Keratinocyte (primary cell): ENCODE measurements around the gene ZBTB18. TPM values are rescaled to one million over a fixed set of nuclear protein-coding genes. Genes with fewer than 3 reads are reported as not detected.

Source experiments
- DNase-seq: peaks from one replicate; pipeline ENCODE4 v3.0.0-alpha.2; 2011; ENCODE audit warnings: low read depth, missing footprints, low spot score
- FAIRE-seq: peaks from 2 replicates; lab custom pipeline; 2011; peaks lifted over from hg19 to GRCh38; lab: Jason Lieb, UNC
- H2AFZ ChIP-seq: 2 replicates; pipeline ENCODE4 v1.6.0; 2012; ENCODE audit warnings: low read length, control low read depth, inconsistent platforms; ENCODE audit not compliant: control insufficient read depth
- H3K27ac ChIP-seq: 2 replicates; pipeline ENCODE4 v1.5.1; 2011; ENCODE audit warnings: low read length; ENCODE audit not compliant: control insufficient read depth, insufficient read depth
- H3K27me3 ChIP-seq: 3 replicates; pipeline ENCODE4 v1.6.0; 2011; ENCODE audit warnings: low read length; ENCODE audit not compliant: control insufficient read depth, insufficient read depth; ENCODE audit errors: extremely low read depth
- H3K36me3 ChIP-seq, 2 experiments: 2 replicates in 1 of 2; 3 replicates in 1 of 2; pipeline ENCODE4 v1.5.1; 2011; ENCODE audit warnings: low read length in 2 of 2, mild to moderate bottlenecking in 1 of 2; ENCODE audit not compliant: control insufficient read depth in 2 of 2, insufficient read depth in 2 of 2; ENCODE audit errors: extremely low read depth in 1 of 2
- H3K4me1 ChIP-seq: 3 replicates; pipeline ENCODE4 v1.5.1; 2011; ENCODE audit warnings: low read length; ENCODE audit not compliant: control insufficient read depth, insufficient read depth; ENCODE audit errors: extremely low read depth
- H3K4me2 ChIP-seq: 3 replicates; pipeline ENCODE4 v1.6.0; 2011; ENCODE audit warnings: low read depth, low read length; ENCODE audit not compliant: control insufficient read depth, insufficient read depth; ENCODE audit errors: extremely low read depth
- H3K4me3 ChIP-seq, 3 experiments: fragments of 200-600 bp in 1 of 3; sonication (generic) in 1 of 3; 2 replicates in 2 of 3; 3 replicates in 1 of 3; pipeline ENCODE4 v1.5.1; 2011 to 2016; ENCODE audit warnings: low read length in 3 of 3, mild to moderate bottlenecking in 3 of 3, control low read depth in 2 of 3, inconsistent platforms in 1 of 3, low read depth in 1 of 3, mixed read lengths in 1 of 3, mixed run types in 1 of 3, moderate library complexity in 1 of 3; ENCODE audit not compliant: control insufficient read depth in 2 of 3, insufficient read depth in 2 of 3; ENCODE audit errors: extremely low read depth in 1 of 3
- H3K79me2 ChIP-seq: 2 replicates; pipeline ENCODE4 v1.6.0; 2012; ENCODE audit warnings: low read length; ENCODE audit not compliant: control insufficient read depth, insufficient read depth
- H3K9ac ChIP-seq: 3 replicates; pipeline ENCODE4 v1.6.0; 2011; ENCODE audit warnings: low read length; ENCODE audit not compliant: control insufficient read depth, insufficient read depth; ENCODE audit errors: extremely low read depth
- H3K9me1 ChIP-seq: 3 replicates; pipeline ENCODE4 v1.6.0; 2011; ENCODE audit warnings: low read length; ENCODE audit not compliant: control insufficient read depth, insufficient read depth; ENCODE audit errors: extremely low read depth
- H3K9me3 ChIP-seq: 2 replicates; pipeline ENCODE4 v1.5.1; 2012; ENCODE audit warnings: low read depth, low read length; ENCODE audit not compliant: control insufficient read depth
- H4K20me1 ChIP-seq: 3 replicates; pipeline ENCODE4 v1.6.0; 2011; ENCODE audit warnings: low read length; ENCODE audit not compliant: control insufficient read depth, insufficient read depth; ENCODE audit errors: extremely low read depth
- CTCF ChIP-seq, 3 experiments: IDR thresholded peaks in 1 of 3; conservative IDR thresholded peaks in 1 of 3; optimal IDR thresholded peaks in 1 of 3; 2 replicates in 2 of 3; 3 replicates in 1 of 3; pipeline versions ENCODE3 to v1.5.1; 2011; ENCODE audit warnings: low read length in 3 of 3, mild to moderate bottlenecking in 3 of 3, moderate library complexity in 2 of 3, control low read depth in 1 of 3, inconsistent platforms in 1 of 3; ENCODE audit not compliant: insufficient read depth in 2 of 3; ENCODE audit errors: extremely low read depth in 1 of 3
- EZH2 ChIP-seq: IDR thresholded peaks from one replicate; pipeline ENCODE4 v1.6.1; 2012; ENCODE audit warnings: inconsistent platforms, mild to moderate bottlenecking, low read length, moderate library complexity
- dilution Hi-C: fragments of 300-500 bp; cut with MboI; formaldehyde crosslinking; loops from one replicate; pipeline ENCODE4 v1.7.0; 2020; ENCODE audit warnings: low sequenced_read_pairs; ENCODE audit not compliant: extremely low pct_ligation_motif_present
- polyA plus RNA-seq, 5 experiments: library from polyadenylated mRNA; depleted of rRNA in 3 of 5; stranded (reverse) in 3 of 5; stranded (forward) in 1 of 5; unstranded in 1 of 5; fragments of >200 nt; gene quantifications; 1 replicate in 1 of 5; 2 replicates in 3 of 5; 3 replicates in 1 of 5; pipeline versions ENCODE4 v1.2.1 to v1.2.3, GENCODE V29; 2011 to 2012; ENCODE audit warnings: missing spikeins in 2 of 5, low read depth in 1 of 5, low replicate concordance in 1 of 5

Gene ZBTB18
- polyA plus RNA-seq, 1 donor (not counting 4 experiments of a cell fraction or from before 2014, with no cell fraction given) = 5.8 TPM

- Histone ChIP-seq H3K79me2 (no peaks in the 10 kb centered on the region), H3K36me3 (no peaks in the 10 kb centered on the region), H3K9me3 (no peaks in the 10 kb centered on the region), H4K20me1 (no peaks in the 10 kb centered on the region), H3K27ac (no peak overlapping the region), H3K4me3 (no peak overlapping the region), H2AFZ (peak overlapping the region; percentile 24), H3K9ac (no peak overlapping the region), H3K27me3 (no peaks in the 10 kb centered on the region), H3K9me1 (no peaks in the 10 kb centered on the region), H3K4me1 (no peaks in the 10 kb centered on the region), H3K4me2 (no peak overlapping the region)
- FAIRE-seq = no peak
- TF ChIP-seq EZH2 = no peak
- TF ChIP-seq CTCF (optimal IDR thresholded peaks at IDR 0.05 in 1 of 3, IDR thresholded peaks at IDR 0.05 in 1 of 3, conservative IDR thresholded peaks at IDR 0.05 in 1 of 3; ENCODE audit: extremely low read depth in 1 of 3, insufficient read depth in 2 of 3, low read length in 3 of 3) = no peak
- no peak for DNase-seq
- dilution Hi-C loops = no loop called here
Measured at GRCh38 chr1:244075247-244075722, 24.2 kb downstream of the ZBTB18 start.

GRCh38 chr1:244076740-244077139, 25.7 kb downstream of the ZBTB18 start:
- FAIRE-seq = no peak
- H3K9me3 ChIP-seq = no peaks in the 10 kb centered on the region

More at GRCh38 chr1:244076740-244077139, 25.7 kb downstream of the ZBTB18 start:
- H3K9ac ChIP-seq = no peak overlapping the region
- no peaks in the 10 kb centered on the region for H3K9me1 ChIP-seq
- no peaks in the 10 kb centered on the region for H3K79me2 ChIP-seq
- no peaks in the 10 kb centered on the region for H4K20me1 ChIP-seq
- no peak for DNase-seq
- no peak overlapping the region for H2AFZ ChIP-seq
- H3K4me2 ChIP-seq = no peak overlapping the region
- TF ChIP-seq CTCF (optimal IDR thresholded peaks at IDR 0.05 in 1 of 3, IDR thresholded peaks at IDR 0.05 in 1 of 3, conservative IDR thresholded peaks at IDR 0.05 in 1 of 3; ENCODE audit: extremely low read depth in 1 of 3, insufficient read depth in 2 of 3, low read length in 3 of 3) (no peak), EZH2 (no peak)
- H3K27me3 ChIP-seq = no peaks in the 10 kb centered on the region
- no peaks in the 10 kb centered on the region for H3K4me1 ChIP-seq
- no peak overlapping the region for H3K27ac ChIP-seq
- H3K4me3 ChIP-seq = no peak overlapping the region
- dilution Hi-C loops = no loop called here
- H3K36me3 ChIP-seq = no peaks in the 10 kb centered on the region
